Measurements from ENCODE around the gene SLC13A3. TPM values are rescaled to one million over a fixed set of nuclear protein-coding genes. Genes with fewer than 3 reads are reported as not detected.

The SLC13A3 gene
- total and polyA plus RNA-seq, 4 donors, result 1.1 to 2.4 (median 2.0) TPM

DNA sequence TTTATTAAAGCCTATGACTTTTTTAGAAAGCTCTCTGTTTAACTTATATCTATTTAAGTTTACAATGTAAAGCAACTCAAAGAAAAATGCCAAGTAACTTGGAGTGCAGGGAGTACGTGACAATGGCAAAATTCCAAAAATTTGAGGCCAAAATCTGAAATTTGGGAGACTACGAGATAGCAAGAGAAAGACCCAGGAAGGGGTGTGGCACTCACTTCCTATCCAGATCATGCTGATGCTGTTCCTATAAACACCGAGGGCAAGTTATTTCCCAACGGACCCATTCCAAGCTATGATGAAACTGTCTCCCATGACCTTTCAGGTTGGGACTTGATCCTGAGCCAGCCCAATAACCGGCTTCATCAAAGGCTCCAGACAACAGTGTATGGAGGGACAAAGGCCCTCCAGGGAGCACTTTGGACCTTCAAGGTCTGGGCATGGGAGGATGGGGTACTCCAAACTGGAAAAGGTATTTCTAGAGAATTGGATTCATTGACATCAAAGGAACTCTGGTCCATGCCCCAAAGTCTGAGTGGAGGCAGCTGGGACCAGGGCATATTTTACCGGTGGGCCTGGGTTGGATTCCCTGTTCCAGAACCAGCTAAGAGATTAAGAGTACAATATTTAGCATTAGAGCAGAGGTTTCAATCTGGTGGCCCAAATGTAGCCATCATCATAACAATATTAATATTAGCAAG, 15.7 kb upstream of the SLC13A3 start:
- Histone ChIP-seq H3K36me3 (ENCODE audit: control insufficient read depth in 4 of 4, insufficient read depth in 4 of 4, low read length in 4 of 4) (peaks cover 0 to 6% (median 0%) of the 10 kb centered on the region in 4 donors), H3K27ac (ENCODE audit: low read depth in 1 of 2, low read length in 1 of 2) (no peak overlapping the region), H3K4me3 (no peak overlapping the region), H3K4me1 (ENCODE audit: control insufficient read depth in 5 of 5, insufficient read depth in 5 of 5, low read length in 5 of 5) (peaks cover 0 to 5% (median 0%) of the 10 kb centered on the region in 5 donors), H3K9me3 (ENCODE audit: control insufficient read depth in 4 of 4, insufficient read depth in 3 of 4, low read length in 3 of 4) (peaks cover 0 to 10% (median 2%) of the 10 kb centered on the region in 4 donors), H3K9ac (ENCODE audit: insufficient read depth in 1 of 2, low read length in 2 of 2) (no peak overlapping the region), H3K27me3 (ENCODE audit: control insufficient read depth in 3 of 3, insufficient read depth in 3 of 3, low read length in 2 of 3) (no peaks in the 10 kb centered on the region)
- 72 to 76% methylated on average over 6 of the region's 6 CpGs for WGBS, 2 donors
- TF ChIP-seq, protein P1, sequence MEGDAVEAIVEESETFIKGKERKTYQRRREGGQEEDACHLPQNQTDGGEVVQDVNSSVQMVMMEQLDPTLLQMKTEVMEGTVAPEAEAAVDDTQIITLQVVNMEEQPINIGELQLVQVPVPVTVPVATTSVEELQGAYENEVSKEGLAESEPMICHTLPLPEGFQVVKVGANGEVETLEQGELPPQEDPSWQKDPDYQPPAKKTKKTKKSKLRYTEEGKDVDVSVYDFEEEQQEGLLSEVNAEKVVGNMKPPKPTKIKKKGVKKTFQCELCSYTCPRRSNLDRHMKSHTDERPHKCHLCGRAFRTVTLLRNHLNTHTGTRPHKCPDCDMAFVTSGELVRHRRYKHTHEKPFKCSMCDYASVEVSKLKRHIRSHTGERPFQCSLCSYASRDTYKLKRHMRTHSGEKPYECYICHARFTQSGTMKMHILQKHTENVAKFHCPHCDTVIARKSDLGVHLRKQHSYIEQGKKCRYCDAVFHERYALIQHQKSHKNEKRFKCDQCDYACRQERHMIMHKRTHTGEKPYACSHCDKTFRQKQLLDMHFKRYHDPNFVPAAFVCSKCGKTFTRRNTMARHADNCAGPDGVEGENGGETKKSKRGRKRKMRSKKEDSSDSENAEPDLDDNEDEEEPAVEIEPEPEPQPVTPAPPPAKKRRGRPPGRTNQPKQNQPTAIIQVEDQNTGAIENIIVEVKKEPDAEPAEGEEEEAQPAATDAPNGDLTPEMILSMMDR (IDR thresholded peaks at IDR 0.05; ENCODE audit: control extremely low read depth, extremely low read depth), result no peak
- ATAC-seq (ENCODE audit: insufficient read depth, low FRiP score) (no peak), DNase-seq (no peak)

DNA sequence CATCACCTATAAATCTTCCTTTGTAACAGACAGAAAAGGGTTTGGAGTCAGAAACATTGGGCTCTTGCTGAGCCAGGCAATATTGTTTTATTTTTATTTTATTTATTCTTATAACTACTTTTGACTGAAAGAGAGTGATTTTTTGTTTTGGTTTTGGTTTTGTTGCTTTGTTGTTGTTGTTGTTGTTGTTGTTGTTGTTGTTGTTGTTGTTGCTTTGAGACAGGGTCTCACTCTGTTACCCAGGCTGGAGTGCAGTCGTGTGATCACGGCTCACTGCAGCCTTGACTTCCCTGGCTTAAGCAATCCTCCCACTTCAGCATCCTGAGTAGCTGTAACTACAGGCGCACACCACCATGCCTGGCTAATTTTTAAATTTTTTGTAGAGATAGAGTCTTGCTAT, 15.0 kb upstream of the SLC13A3 start:
- no peak overlapping the region for H3K9ac ChIP-seq (ENCODE audit: insufficient read depth in 1 of 2, low read length in 2 of 2)
- no peaks in the 10 kb centered on the region for H3K27me3 ChIP-seq (ENCODE audit: control insufficient read depth in 3 of 3, insufficient read depth in 3 of 3, low read length in 2 of 3)
- H3K36me3 ChIP-seq (ENCODE audit: control insufficient read depth in 4 of 4, insufficient read depth in 4 of 4, low read length in 4 of 4), result peaks cover 0 to 6% (median 0%) of the 10 kb centered on the region in 4 donors
- DNase-seq, result no peak
- H3K4me3 ChIP-seq, result no peak overlapping the region
- H3K4me1 ChIP-seq (ENCODE audit: control insufficient read depth in 5 of 5, insufficient read depth in 5 of 5, low read length in 5 of 5), result peaks cover 0 to 5% (median 0%) of the 10 kb centered on the region in 5 donors
- peaks cover 2 to 5% (median 3%) of the 10 kb centered on the region in 4 donors for H3K9me3 ChIP-seq (ENCODE audit: control insufficient read depth in 4 of 4, insufficient read depth in 3 of 4, low read length in 3 of 4)
- ATAC-seq (ENCODE audit: insufficient read depth, low FRiP score), result no peak
- no peak overlapping the region for H3K27ac ChIP-seq (ENCODE audit: low read depth in 1 of 2, low read length in 1 of 2)
- TF ChIP-seq, protein P1 (IDR thresholded peaks at IDR 0.05; ENCODE audit: control extremely low read depth, extremely low read depth), result no peak
- 93 to 96% methylated on average over 3 of the region's 3 CpGs for WGBS, 2 donors

DNA sequence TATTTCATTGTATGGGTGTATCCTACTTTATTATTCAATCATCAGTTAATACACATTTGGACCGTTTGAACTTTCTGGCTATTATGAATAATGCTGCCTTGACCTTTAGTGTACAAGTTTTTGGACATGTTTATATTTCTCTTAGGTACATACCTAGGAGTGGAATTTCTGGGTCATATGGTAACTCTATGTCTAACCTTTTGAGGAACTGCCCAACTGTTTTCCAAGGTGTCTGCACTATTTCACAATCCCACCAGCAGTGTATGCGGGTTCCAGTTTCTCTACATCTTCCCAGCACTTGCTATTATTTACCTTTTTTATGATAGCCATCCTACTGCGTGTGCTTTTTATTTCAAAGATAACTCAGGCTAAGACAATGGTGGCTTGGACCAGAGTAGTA, 14.3 kb upstream of the SLC13A3 start:
- ATAC-seq (ENCODE audit: insufficient read depth, low FRiP score) (no peak), DNase-seq (no peak)
- H3K4me3 ChIP-seq, result no peak overlapping the region
- H3K36me3 ChIP-seq (ENCODE audit: control insufficient read depth in 4 of 4, insufficient read depth in 4 of 4, low read length in 4 of 4), result peaks cover 0 to 6% (median 1%) of the 10 kb centered on the region in 4 donors
- no peaks in the 10 kb centered on the region for H3K27me3 ChIP-seq (ENCODE audit: control insufficient read depth in 3 of 3, insufficient read depth in 3 of 3, low read length in 2 of 3)
- H3K9me3 ChIP-seq (ENCODE audit: control insufficient read depth in 4 of 4, insufficient read depth in 3 of 4, low read length in 3 of 4), result peaks cover 2 to 5% (median 3%) of the 10 kb centered on the region in 4 donors
- H3K4me1 ChIP-seq (ENCODE audit: control insufficient read depth in 5 of 5, insufficient read depth in 5 of 5, low read length in 5 of 5), result peaks cover 0 to 2% (median 0%) of the 10 kb centered on the region in 5 donors
- no peak overlapping the region for H3K27ac ChIP-seq (ENCODE audit: low read depth in 1 of 2, low read length in 1 of 2)
- no peak overlapping the region for H3K9ac ChIP-seq (ENCODE audit: insufficient read depth in 1 of 2, low read length in 2 of 2)
- TF ChIP-seq, protein P1 (IDR thresholded peaks at IDR 0.05; ENCODE audit: control extremely low read depth, extremely low read depth), result no peak
- 81% methylated on average over 3 of the region's 3 CpGs for WGBS, 2 donors
